ENCODE results near the gene TEX22. TPM values are rescaled to one million over a fixed set of nuclear protein-coding genes. Genes with fewer than 3 reads are reported as not detected.
A peak's percentile ranks its signal among the peaks of the same experiment; 100 is the strongest.

TEX22 gene
- total RNA-seq, 2 experiments from 2014 or later: 3.4 to 3.7 TPM

GRCh38 chr14:105383083-105383730 is 15.1 kb upstream of the TEX22 start:
- H3K27me3 Mint-ChIP-seq: no peaks in the 10 kb centered on the region
- no peaks in the 10 kb centered on the region for H3K4me1 Mint-ChIP-seq
- no peak overlapping the region for H3K4me3 Mint-ChIP-seq
- ATAC-seq (no peak), DNase-seq (no peak)
- H3K36me3 Mint-ChIP-seq: no peaks in the 10 kb centered on the region
- CTCF ChIA-PET: interaction anchor here (0.8 kb wide), 1 partner anchor 12 kb away, joined by 3 read pairs; no protein-coding TSS in a partner anchor
- no peak overlapping the region for H3K27ac Mint-ChIP-seq
- H3K9me3 Mint-ChIP-seq (ENCODE audit: low read depth): no peaks in the 10 kb centered on the region

- no peak for ATAC-seq
- H3K36me3 Mint-ChIP-seq: no peaks in the 10 kb centered on the region
- no peaks in the 10 kb centered on the region for H3K4me1 Mint-ChIP-seq
- no peaks in the 10 kb centered on the region for H3K27me3 Mint-ChIP-seq
- no peaks in the 10 kb centered on the region for H3K9me3 Mint-ChIP-seq (ENCODE audit: low read depth)
- DNase-seq: no peak
- no peak overlapping the region for H3K27ac Mint-ChIP-seq
- CTCF ChIA-PET: interaction anchor here (0.8 kb wide), 1 partner anchor 15 kb away, joined by 3 read pairs; no protein-coding TSS in a partner anchor
- no peak overlapping the region for H3K4me3 Mint-ChIP-seq
Measured at GRCh38 chr14:105384041-105384557, 14.2 kb upstream of the TEX22 start.

- no peak for DNase-seq
- H3K4me1 Mint-ChIP-seq: peaks cover under 1% of the 10 kb centered on the region
- CTCF ChIA-PET: interaction anchor here (0.8 kb wide), 1 partner anchor 16 kb away, joined by 3 read pairs; no protein-coding TSS in a partner anchor
- no peaks in the 10 kb centered on the region for H3K36me3 Mint-ChIP-seq
- H3K4me3 Mint-ChIP-seq: no peak overlapping the region
- no peak for ATAC-seq
- H3K9me3 Mint-ChIP-seq (ENCODE audit: low read depth): no peaks in the 10 kb centered on the region
- H3K27ac Mint-ChIP-seq: no peak overlapping the region
- no peaks in the 10 kb centered on the region for H3K27me3 Mint-ChIP-seq
Measured at GRCh38 chr14:105384605-105385321, 13.6 kb upstream of the TEX22 start.

GRCh38 chr14:105385322-105385637 is 13.1 kb upstream of the TEX22 start:
- CTCF ChIA-PET: no interaction called here
- Mint-ChIP-seq H3K27me3 (no peaks in the 10 kb centered on the region), H3K36me3 (no peaks in the 10 kb centered on the region), H3K27ac (no peak overlapping the region), H3K9me3 (ENCODE audit: low read depth) (no peaks in the 10 kb centered on the region), H3K4me1 (peaks cover 5% of the 10 kb centered on the region), H3K4me3 (no peak overlapping the region)
- ATAC-seq (no peak), DNase-seq (no peak)

GRCh38 chr14:105385698-105386365 is 12.5 kb upstream of the TEX22 start:
- no peaks in the 10 kb centered on the region for H3K27me3 Mint-ChIP-seq
- no peaks in the 10 kb centered on the region for H3K9me3 Mint-ChIP-seq (ENCODE audit: low read depth)
- H3K36me3 Mint-ChIP-seq: no peaks in the 10 kb centered on the region
- CTCF ChIA-PET: interaction anchor here (1.0 kb wide), 1 partner anchor 37 kb away, joined by 3 read pairs; no protein-coding TSS in a partner anchor
- peaks cover 8% of the 10 kb centered on the region for H3K4me1 Mint-ChIP-seq
- no peak overlapping the region for H3K27ac Mint-ChIP-seq
- no peak overlapping the region for H3K4me3 Mint-ChIP-seq
- ATAC-seq: no peak
- DNase-seq: no peak

- Mint-ChIP-seq H3K36me3 (no peaks in the 10 kb centered on the region), H3K9me3 (ENCODE audit: low read depth) (no peaks in the 10 kb centered on the region), H3K4me1 (peaks cover 8% of the 10 kb centered on the region), H3K4me3 (no peak overlapping the region), H3K27ac (no peak overlapping the region), H3K27me3 (no peaks in the 10 kb centered on the region)
- no peak for ATAC-seq
- DNase-seq: no peak
- CTCF ChIA-PET: interaction anchor here (1.0 kb wide), 1 partner anchor 38 kb away, joined by 3 read pairs; no protein-coding TSS in a partner anchor
Measured at GRCh38 chr14:105386581-105387529, 11.5 kb upstream of the TEX22 start.

- DNase-seq: no peak
- ATAC-seq: no peak
- no peaks in the 10 kb centered on the region for H3K9me3 Mint-ChIP-seq (ENCODE audit: low read depth)
- peaks cover 8% of the 10 kb centered on the region for H3K4me1 Mint-ChIP-seq
- no peak overlapping the region for H3K4me3 Mint-ChIP-seq
- H3K27ac Mint-ChIP-seq: no peak overlapping the region
- CTCF ChIA-PET: no interaction called here
- no peaks in the 10 kb centered on the region for H3K27me3 Mint-ChIP-seq
- no peaks in the 10 kb centered on the region for H3K36me3 Mint-ChIP-seq
Measured at GRCh38 chr14:105387530-105387922, 10.8 kb upstream of the TEX22 start.

GRCh38 chr14:105388110-105388951 is 10.0 kb upstream of the TEX22 start:
- Mint-ChIP-seq H3K27me3 (no peaks in the 10 kb centered on the region), H3K36me3 (no peaks in the 10 kb centered on the region), H3K4me1 (peaks cover 8% of the 10 kb centered on the region), H3K27ac (no peak overlapping the region), H3K9me3 (ENCODE audit: low read depth) (no peaks in the 10 kb centered on the region), H3K4me3 (no peak overlapping the region)
- CTCF ChIA-PET: interaction anchor here (0.9 to 1.4 kb wide), 3 partner anchors 16 to 92 kb away, joined by 3 to 7 read pairs (median 4); no protein-coding TSS in a partner anchor
- ATAC-seq (no peak), DNase-seq (no peak)

GRCh38 chr14:105388976-105389375 is 9.4 kb upstream of the TEX22 start:
- H3K9me3 Mint-ChIP-seq (ENCODE audit: low read depth): no peaks in the 10 kb centered on the region
- H3K36me3 Mint-ChIP-seq: no peaks in the 10 kb centered on the region
- no peak overlapping the region for H3K27ac Mint-ChIP-seq
- no peaks in the 10 kb centered on the region for H3K27me3 Mint-ChIP-seq
- ATAC-seq (no peak), DNase-seq (no peak)
- no peak overlapping the region for H3K4me3 Mint-ChIP-seq
- H3K4me1 Mint-ChIP-seq: peaks cover 8% of the 10 kb centered on the region
- CTCF ChIA-PET: interaction anchor here (0.9 to 1.4 kb wide), 3 partner anchors 16 to 92 kb away, joined by 3 to 7 read pairs (median 4); no protein-coding TSS in a partner anchor

- no peak for DNase-seq
- Mint-ChIP-seq H3K4me1 (peaks cover 8% of the 10 kb centered on the region), H3K4me3 (no peak overlapping the region), H3K27ac (no peak overlapping the region), H3K27me3 (no peaks in the 10 kb centered on the region), H3K36me3 (no peaks in the 10 kb centered on the region), H3K9me3 (ENCODE audit: low read depth) (no peaks in the 10 kb centered on the region)
- CTCF ChIA-PET: interaction anchor here (1.1 to 1.4 kb wide), 4 partner anchors 15 to 91 kb away, joined by 4 to 7 read pairs (median 4); no protein-coding TSS in a partner anchor
- ATAC-seq: no peak
Measured at GRCh38 chr14:105389534-105389933, 8.8 kb upstream of the TEX22 start.

- Mint-ChIP-seq H3K4me3 (no peak overlapping the region), H3K36me3 (no peaks in the 10 kb centered on the region), H3K27ac (no peak overlapping the region), H3K9me3 (ENCODE audit: low read depth) (no peaks in the 10 kb centered on the region), H3K4me1 (peaks cover 8% of the 10 kb centered on the region), H3K27me3 (no peaks in the 10 kb centered on the region)
- ATAC-seq: peak; percentile 21
- no peak for DNase-seq
- CTCF ChIA-PET: interaction anchor here (0.8 to 1.4 kb wide), 5 partner anchors 14 to 90 kb away, joined by 3 to 7 read pairs (median 4); no protein-coding TSS in a partner anchor
Measured at GRCh38 chr14:105389976-105390848, 8.1 kb upstream of the TEX22 start.

Measured in activated CD8-positive, alpha-beta memory T cell treated with anti-CD3 and anti-CD28 coated beads, Interleukin-2, amount 10 ng/mL, durations not matched to agents 7 days and 5 days (primary cell).